Activated naive CD4-positive, alpha-beta T cell treated with anti-CD3 and anti-CD28 coated beads, Interleukin-2, amount 10 ng/mL, durations not matched to agents 7 days and 5 days (primary cell): Measurements from ENCODE around the gene PMPCA.

ENCODE experiments used
- CTCF ChIA-PET: fragments of 350-600 bp; sonication (Branson Sonifier 250); formaldehyde crosslinking; loops from one replicate; lab custom pipeline; 2021; ENCODE audit warnings: antibody characterized with exemption; lab: Charles Lee
- DNase-seq: peaks from one replicate; pipeline ENCODE4 v3.0.0-alpha.2; 2020
- H3K27ac Mint-ChIP-seq: one replicate; pipeline ENCODE4 v1.8.0; 2021; ENCODE audit warnings: mild to moderate bottlenecking, moderate library complexity, mixed read lengths
- H3K27me3 Mint-ChIP-seq: one replicate; pipeline ENCODE4 v1.8.0; 2021; ENCODE audit warnings: mild to moderate bottlenecking, mixed read lengths
- H3K36me3 Mint-ChIP-seq: one replicate; pipeline ENCODE4 v1.8.0; 2021; ENCODE audit warnings: mixed read lengths
- H3K4me1 Mint-ChIP-seq: one replicate; pipeline ENCODE4 v1.8.0; 2021; ENCODE audit warnings: mixed read lengths
- H3K4me3 Mint-ChIP-seq: one replicate; pipeline ENCODE4 v1.8.0; 2021; ENCODE audit warnings: mild to moderate bottlenecking, moderate library complexity, mixed read lengths
- H3K9me3 Mint-ChIP-seq: one replicate; pipeline ENCODE4 v1.8.0; 2021; ENCODE audit warnings: mixed read lengths

The PMPCA gene

DNA sequence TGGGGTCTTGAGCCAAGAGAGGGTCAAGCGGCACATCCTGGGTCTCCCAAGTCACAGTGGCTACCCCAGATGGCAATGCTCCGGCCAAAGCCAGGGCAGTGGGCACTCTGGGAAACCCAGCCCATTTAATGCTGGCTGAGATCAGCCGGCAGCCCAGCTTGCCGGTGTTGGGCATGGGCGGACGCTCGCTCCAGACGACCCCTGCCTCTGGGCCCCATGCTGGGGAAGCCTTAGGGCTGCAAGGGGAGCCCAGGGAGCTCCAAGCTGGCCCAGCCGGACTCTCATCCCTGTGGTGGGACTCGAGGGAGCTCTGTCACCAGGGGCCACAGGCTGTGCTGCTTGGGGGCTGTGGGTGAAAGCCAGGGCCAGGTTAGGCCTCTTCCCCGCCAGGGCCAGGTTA, 31.1 kb upstream of the PMPCA start:
- H3K36me3 Mint-ChIP-seq: peaks cover 2% of the 10 kb centered on the region
- no peaks in the 10 kb centered on the region for H3K9me3 Mint-ChIP-seq
- H3K27ac Mint-ChIP-seq: no peak overlapping the region
- CTCF ChIA-PET: no interaction called here
- H3K27me3 Mint-ChIP-seq: no peaks in the 10 kb centered on the region
- H3K4me3 Mint-ChIP-seq: no peak overlapping the region
- DNase-seq: no peak
- H3K4me1 Mint-ChIP-seq: no peaks in the 10 kb centered on the region

DNA sequence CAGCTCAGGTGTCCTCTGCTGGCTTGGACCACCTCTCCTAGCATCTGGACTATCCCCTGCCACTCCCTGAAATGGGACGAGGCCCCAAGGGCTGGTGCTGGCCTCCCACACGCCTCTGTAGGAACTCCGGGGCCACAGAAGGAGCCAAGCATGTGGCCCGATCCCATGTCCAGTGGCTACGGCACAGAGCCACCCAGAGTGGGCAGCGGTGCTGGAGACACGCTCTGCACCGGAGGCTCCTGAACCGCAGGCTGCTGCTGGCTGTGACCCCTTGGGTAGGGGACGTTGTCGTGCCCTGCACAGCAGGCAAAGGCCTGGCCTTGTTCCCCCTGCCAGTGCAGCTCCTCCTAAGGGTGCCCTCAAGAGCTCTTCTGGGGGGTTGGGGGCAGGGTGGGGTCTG, 30.6 kb upstream of the PMPCA start:
- CTCF ChIA-PET: no interaction called here
- Mint-ChIP-seq H3K27me3 (no peaks in the 10 kb centered on the region), H3K27ac (no peak overlapping the region), H3K4me3 (no peak overlapping the region), H3K9me3 (no peaks in the 10 kb centered on the region), H3K4me1 (no peaks in the 10 kb centered on the region), H3K36me3 (peaks cover 6% of the 10 kb centered on the region)
- no peak for DNase-seq

DNA sequence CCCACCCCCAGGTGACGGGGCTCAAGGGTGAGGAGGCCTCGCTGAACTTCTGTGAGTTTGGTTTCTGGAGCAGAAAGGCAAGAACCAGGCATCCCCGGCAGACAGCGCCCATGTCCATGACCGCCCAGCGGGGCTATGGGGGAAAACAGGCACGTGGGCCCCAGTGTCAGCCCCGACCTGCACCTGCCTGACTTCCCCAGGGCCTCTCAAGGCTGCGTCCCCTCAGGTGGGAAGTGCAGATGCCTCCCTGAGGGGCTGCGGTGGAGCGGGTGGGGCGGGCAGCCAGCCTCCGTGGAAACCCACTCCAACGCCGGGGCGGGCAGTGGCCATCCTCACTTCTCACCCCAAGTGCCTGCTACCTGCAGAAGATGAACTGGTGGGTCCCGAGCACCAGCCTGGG, 30.1 kb upstream of the PMPCA start:
- no peak overlapping the region for H3K27ac Mint-ChIP-seq
- H3K9me3 Mint-ChIP-seq: no peaks in the 10 kb centered on the region
- H3K36me3 Mint-ChIP-seq: peaks cover 9% of the 10 kb centered on the region
- no peak for DNase-seq
- H3K4me1 Mint-ChIP-seq: no peaks in the 10 kb centered on the region
- no peak overlapping the region for H3K4me3 Mint-ChIP-seq
- no peaks in the 10 kb centered on the region for H3K27me3 Mint-ChIP-seq
- CTCF ChIA-PET: no interaction called here

DNA sequence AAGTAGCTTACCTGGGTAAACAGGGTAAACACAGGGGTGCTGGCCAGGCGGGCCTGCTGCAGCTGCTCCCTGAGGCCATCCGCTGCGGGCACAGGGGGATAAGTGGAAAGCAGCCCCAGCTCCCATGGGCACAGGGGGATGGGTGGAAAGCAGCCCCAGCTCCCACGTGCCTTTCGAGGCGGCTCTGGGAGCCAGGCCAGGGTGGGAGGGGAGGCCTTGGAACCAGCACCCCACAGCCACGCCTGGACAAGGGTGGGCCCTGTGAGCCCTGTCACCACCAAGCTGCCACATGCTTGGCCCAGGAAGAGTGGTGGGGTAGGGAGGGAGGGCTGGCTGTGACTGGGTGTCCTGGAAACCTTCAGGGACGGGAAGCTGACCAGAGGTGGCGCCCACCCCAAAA, 29.1 kb upstream of the PMPCA start:
- Mint-ChIP-seq H3K27ac (no peak overlapping the region), H3K36me3 (peaks cover 11% of the 10 kb centered on the region), H3K9me3 (no peaks in the 10 kb centered on the region), H3K4me1 (no peaks in the 10 kb centered on the region), H3K27me3 (no peaks in the 10 kb centered on the region), H3K4me3 (no peak overlapping the region)
- CTCF ChIA-PET: no interaction called here
- no peak for DNase-seq

DNA sequence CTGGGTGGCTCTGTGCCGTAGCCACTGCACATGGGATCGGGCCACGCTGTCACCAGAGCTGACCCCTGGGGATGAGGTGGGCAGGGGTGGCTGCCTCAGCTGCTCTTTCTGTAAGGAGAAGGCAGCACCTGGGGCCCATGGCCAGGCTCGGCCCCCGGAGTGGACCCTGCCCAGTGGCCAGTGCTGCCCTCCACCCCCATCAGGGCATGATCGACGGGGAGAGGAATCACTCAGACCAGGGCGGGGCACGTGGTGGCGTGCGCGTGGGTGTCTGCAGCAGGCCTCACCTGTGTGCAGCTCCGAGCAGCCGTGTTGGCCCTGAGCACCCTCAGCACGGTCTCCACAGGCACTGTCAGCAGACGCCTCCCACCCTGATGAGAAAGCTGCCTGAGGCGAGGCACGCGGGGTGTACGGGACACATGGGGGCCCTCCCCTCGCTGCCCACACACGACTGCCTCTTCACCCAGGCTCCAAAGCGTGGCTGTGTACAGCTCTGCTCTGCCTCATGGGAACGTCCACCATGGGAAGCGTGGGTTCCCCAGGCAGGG, 28.4 kb upstream of the PMPCA start:
- Mint-ChIP-seq H3K4me3 (no peak overlapping the region), H3K27ac (no peak overlapping the region), H3K27me3 (no peaks in the 10 kb centered on the region), H3K36me3 (peaks cover 15% of the 10 kb centered on the region), H3K4me1 (no peaks in the 10 kb centered on the region), H3K9me3 (no peaks in the 10 kb centered on the region)
- no peak for DNase-seq
- CTCF ChIA-PET: no interaction called here

DNA sequence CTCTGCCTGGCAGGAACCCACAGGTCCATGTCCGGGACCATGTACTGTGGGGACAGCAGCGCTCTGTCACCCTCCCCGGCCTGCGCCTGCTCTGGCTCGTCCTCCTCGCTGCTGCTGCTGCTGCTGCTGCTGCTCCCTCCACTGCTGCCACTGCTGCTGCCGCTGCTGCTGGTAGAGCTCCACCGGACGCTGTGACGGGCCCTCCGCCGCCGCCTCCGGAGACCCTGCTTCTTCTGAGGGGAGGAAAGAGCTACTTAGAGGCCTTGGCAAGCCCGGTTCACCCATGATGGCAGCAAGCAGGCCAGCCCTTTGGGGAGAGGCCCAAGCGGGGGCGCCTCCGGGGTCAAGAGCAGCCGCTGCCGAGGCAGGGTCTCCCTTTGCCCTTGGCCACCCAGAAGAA, 27.0 kb upstream of the PMPCA start:
- Mint-ChIP-seq H3K9me3 (no peaks in the 10 kb centered on the region), H3K27me3 (no peaks in the 10 kb centered on the region), H3K27ac (no peak overlapping the region), H3K36me3 (peaks cover 22% of the 10 kb centered on the region), H3K4me3 (no peak overlapping the region), H3K4me1 (no peaks in the 10 kb centered on the region)
- CTCF ChIA-PET: no interaction called here
- no peak for DNase-seq

DNA sequence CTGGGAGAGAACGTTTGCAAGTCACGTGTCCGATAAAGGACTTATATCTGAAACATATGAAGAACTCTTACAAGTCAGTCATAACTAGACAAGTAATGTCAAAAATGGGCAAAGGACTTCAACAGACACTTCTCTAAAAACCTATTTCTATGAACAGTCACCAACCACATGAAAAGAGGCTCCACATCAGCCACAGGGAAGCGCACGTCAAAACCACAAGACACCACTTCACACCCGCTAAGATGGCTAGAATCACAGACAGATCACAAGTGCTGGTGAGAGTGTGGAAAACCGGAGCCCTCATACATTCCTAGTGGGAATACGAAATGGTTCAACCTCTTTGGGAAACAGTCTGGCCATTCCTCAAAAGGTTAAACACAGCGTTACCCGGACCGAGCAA, 25.4 kb upstream of the PMPCA start:
- no peak overlapping the region for H3K27ac Mint-ChIP-seq
- H3K4me1 Mint-ChIP-seq: no peaks in the 10 kb centered on the region
- no peaks in the 10 kb centered on the region for H3K27me3 Mint-ChIP-seq
- no peak overlapping the region for H3K4me3 Mint-ChIP-seq
- CTCF ChIA-PET: no interaction called here
- no peaks in the 10 kb centered on the region for H3K9me3 Mint-ChIP-seq
- no peak for DNase-seq
- H3K36me3 Mint-ChIP-seq: peaks cover 27% of the 10 kb centered on the region

GRCh38 chr9:136386018-136386417, 24.4 kb upstream of the PMPCA start:
- H3K27me3 Mint-ChIP-seq: no peaks in the 10 kb centered on the region
- peaks cover 28% of the 10 kb centered on the region for H3K36me3 Mint-ChIP-seq
- H3K9me3 Mint-ChIP-seq: no peaks in the 10 kb centered on the region
- no peak overlapping the region for H3K4me3 Mint-ChIP-seq
- H3K27ac Mint-ChIP-seq: no peak overlapping the region
- CTCF ChIA-PET: no interaction called here
- no peaks in the 10 kb centered on the region for H3K4me1 Mint-ChIP-seq
- DNase-seq: no peak

DNA sequence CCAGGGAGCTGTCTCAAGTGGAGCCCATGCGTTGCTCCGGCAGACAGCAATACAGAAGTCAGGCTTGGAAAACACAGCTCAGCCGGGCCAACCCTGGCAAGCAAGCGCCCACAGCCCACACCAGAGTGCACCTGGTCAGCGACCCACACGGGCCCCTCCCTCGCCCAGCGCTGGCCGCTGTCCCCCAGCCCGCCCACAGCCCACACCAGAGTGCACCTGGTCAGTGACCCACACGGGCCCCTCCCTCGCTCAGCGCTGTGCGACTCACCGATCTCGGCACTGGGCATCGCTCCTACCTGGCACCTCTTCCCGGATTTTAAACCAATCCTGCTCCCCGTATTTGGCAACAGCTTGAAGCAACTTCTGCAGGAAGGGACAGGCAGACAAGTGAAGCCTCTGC, 23.2 kb upstream of the PMPCA start:
- Mint-ChIP-seq H3K4me3 (no peak overlapping the region), H3K9me3 (no peaks in the 10 kb centered on the region), H3K36me3 (peaks cover 36% of the 10 kb centered on the region), H3K4me1 (no peaks in the 10 kb centered on the region), H3K27me3 (no peaks in the 10 kb centered on the region), H3K27ac (no peak overlapping the region)
- DNase-seq: no peak
- CTCF ChIA-PET: interaction anchor here (1.5 kb wide), 1 partner anchor 22 kb away, joined by 4 read pairs; no protein-coding TSS in a partner anchor

- H3K9me3 Mint-ChIP-seq: no peaks in the 10 kb centered on the region
- H3K27ac Mint-ChIP-seq: no peak overlapping the region
- H3K4me1 Mint-ChIP-seq: no peaks in the 10 kb centered on the region
- H3K27me3 Mint-ChIP-seq: no peaks in the 10 kb centered on the region
- CTCF ChIA-PET: interaction anchor here (1.3 to 2.0 kb wide), 2 partner anchors 10 to 12 kb away, joined by 4 to 6 read pairs; no protein-coding TSS in a partner anchor
- H3K36me3 Mint-ChIP-seq: peaks cover 34% of the 10 kb centered on the region
- H3K4me3 Mint-ChIP-seq: no peak overlapping the region
- DNase-seq: no peak
Measured at GRCh38 chr9:136389396-136389795, 21.1 kb upstream of the PMPCA start.

- Mint-ChIP-seq H3K27me3 (no peaks in the 10 kb centered on the region), H3K36me3 (peaks cover 32% of the 10 kb centered on the region), H3K27ac (no peak overlapping the region), H3K4me1 (no peaks in the 10 kb centered on the region), H3K9me3 (no peaks in the 10 kb centered on the region), H3K4me3 (no peak overlapping the region)
- DNase-seq: no peak
- CTCF ChIA-PET: no interaction called here
Measured at GRCh38 chr9:136391737-136392537, 18.5 kb upstream of the PMPCA start.

DNA sequence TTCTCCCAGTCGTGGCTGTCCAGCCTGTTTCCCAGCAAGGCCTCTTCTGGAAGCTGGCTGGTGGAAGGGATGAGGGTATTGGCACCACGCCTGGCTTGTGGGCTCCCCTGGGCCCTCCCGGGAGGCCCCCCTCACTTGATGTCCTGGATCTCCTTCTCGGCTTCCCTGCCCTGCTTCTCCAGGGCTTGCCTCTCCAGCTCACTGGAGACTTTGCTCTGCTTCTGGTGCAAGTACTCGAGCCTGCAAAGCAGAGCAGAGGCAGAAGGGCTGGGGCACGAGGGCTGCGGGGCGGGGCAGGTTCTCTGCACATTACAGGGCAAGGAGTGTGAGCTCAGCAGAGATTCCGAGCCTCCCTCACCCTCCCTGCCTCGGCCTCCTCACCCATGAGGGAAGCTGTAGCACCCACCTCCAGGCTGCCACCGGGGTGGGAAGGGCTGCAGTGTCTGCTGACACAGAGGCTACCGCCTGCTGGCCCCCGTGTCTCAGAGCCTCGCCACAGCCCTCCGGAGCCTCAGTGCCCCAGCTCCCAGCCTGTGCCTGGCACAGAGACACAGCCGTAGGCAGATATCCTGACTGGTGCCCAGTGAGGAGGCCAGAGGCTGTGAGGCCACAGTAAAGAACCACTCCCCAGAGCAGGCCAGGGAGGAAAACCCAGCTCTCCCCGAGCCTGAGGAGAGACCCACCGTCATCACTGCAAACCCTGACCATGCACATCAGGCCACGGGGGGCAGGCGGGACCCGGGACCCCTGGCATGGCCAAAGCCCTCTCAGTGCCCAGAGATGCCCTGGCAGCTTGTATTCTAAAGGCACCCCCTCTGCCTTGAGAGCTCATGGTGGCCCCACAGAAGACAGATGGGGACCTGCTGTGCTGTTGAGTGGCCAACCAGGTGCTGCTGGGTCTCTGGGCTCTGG, 17.7 kb upstream of the PMPCA start:
- H3K36me3 Mint-ChIP-seq: peaks cover 29% of the 10 kb centered on the region
- DNase-seq: no peak
- peaks cover 2% of the 10 kb centered on the region for H3K4me1 Mint-ChIP-seq
- H3K4me3 Mint-ChIP-seq: no peak overlapping the region
- H3K27ac Mint-ChIP-seq: no peak overlapping the region
- H3K9me3 Mint-ChIP-seq: no peaks in the 10 kb centered on the region
- CTCF ChIA-PET: interaction anchor here (1.0 kb wide), 1 partner anchor 9 kb away, joined by 4 read pairs; no protein-coding TSS in a partner anchor
- no peaks in the 10 kb centered on the region for H3K27me3 Mint-ChIP-seq

GRCh38 chr9:136393531-136393930, 16.9 kb upstream of the PMPCA start:
- H3K27me3 Mint-ChIP-seq: no peaks in the 10 kb centered on the region
- no peaks in the 10 kb centered on the region for H3K9me3 Mint-ChIP-seq
- peaks cover 8% of the 10 kb centered on the region for H3K4me1 Mint-ChIP-seq
- CTCF ChIA-PET: interaction anchor here (1.0 kb wide), 1 partner anchor 8 kb away, joined by 4 read pairs; no protein-coding TSS in a partner anchor
- H3K36me3 Mint-ChIP-seq: peaks cover 26% of the 10 kb centered on the region
- H3K4me3 Mint-ChIP-seq: no peak overlapping the region
- DNase-seq: no peak
- no peak overlapping the region for H3K27ac Mint-ChIP-seq

DNA sequence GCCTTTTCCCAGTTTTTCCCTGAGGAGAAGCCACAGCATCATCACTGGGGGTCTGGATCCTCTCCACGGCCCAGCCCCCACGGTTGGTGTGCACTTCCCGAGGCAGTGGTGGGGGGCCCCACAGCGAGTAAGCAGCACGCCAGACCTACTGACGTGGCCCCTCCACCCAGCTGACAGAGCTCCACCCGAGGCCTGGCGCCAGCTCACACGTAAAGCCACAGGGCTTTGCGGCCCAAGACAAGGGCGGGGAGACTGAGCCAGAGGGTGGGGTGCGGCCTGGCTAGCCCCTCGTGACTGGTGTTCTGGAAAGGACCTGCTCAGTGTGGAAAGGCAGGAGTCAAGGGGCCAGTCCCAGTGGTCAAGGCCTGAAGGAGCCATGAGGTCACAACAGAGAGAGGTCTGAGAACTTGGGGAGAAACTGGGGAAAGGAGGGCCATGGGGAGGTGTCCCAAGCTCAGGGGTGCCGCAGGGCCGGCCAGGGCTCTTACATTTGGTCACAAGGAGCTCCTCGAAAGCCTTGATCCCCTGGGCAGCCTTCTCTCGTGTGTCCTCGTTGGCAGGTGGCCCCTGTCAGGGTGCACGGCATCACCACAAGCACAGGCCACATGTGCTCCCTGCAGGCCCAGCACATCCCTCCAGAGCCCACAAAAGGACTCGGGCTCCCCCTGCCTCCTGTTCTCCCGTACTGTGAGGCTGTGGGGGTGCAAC, 16.0 kb upstream of the PMPCA start:
- no peak overlapping the region for H3K27ac Mint-ChIP-seq
- no peak overlapping the region for H3K4me3 Mint-ChIP-seq

More for the DNA sequence above, 16.0 kb upstream of the PMPCA start:
- H3K27me3 Mint-ChIP-seq: no peaks in the 10 kb centered on the region
- DNase-seq: no peak
- CTCF ChIA-PET: no interaction called here
- H3K4me1 Mint-ChIP-seq: peaks cover 17% of the 10 kb centered on the region
- peaks cover 29% of the 10 kb centered on the region for H3K36me3 Mint-ChIP-seq
- H3K9me3 Mint-ChIP-seq: no peaks in the 10 kb centered on the region
